GM12874 (cell line): ENCODE data around the gene POLH.

ENCODE experiments used
- TF ChIP-seq, protein P1 (sequence below): IDR thresholded peaks from 2 replicates; pipeline ENCODE4 v1.5.1; 2011; ENCODE audit warnings: low read depth, mild to moderate bottlenecking, control low read depth, low read length, moderate library complexity; ENCODE audit not compliant: insufficient read depth

Gene POLH

DNA sequence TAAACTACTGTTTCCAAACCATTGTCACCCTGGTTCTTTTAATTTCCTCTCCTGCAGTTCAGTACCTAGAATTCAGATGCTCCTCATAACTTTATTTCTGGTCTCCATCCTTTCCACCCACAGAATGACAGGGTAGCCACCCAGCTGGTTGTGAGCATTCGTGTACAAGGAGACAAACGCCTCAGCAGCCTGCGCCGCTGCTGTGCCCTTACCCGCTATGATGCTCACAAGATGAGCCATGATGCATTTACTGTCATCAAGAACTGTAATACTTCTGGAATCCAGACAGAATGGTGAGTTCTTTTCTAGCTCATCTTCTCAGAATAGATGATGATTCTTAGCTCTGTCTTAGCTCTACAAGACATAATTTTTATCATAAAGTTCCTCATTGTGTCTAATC lies 34.4 kb downstream of the POLH start:
- TF ChIP-seq, protein P1, sequence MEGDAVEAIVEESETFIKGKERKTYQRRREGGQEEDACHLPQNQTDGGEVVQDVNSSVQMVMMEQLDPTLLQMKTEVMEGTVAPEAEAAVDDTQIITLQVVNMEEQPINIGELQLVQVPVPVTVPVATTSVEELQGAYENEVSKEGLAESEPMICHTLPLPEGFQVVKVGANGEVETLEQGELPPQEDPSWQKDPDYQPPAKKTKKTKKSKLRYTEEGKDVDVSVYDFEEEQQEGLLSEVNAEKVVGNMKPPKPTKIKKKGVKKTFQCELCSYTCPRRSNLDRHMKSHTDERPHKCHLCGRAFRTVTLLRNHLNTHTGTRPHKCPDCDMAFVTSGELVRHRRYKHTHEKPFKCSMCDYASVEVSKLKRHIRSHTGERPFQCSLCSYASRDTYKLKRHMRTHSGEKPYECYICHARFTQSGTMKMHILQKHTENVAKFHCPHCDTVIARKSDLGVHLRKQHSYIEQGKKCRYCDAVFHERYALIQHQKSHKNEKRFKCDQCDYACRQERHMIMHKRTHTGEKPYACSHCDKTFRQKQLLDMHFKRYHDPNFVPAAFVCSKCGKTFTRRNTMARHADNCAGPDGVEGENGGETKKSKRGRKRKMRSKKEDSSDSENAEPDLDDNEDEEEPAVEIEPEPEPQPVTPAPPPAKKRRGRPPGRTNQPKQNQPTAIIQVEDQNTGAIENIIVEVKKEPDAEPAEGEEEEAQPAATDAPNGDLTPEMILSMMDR, result no peak

DNA sequence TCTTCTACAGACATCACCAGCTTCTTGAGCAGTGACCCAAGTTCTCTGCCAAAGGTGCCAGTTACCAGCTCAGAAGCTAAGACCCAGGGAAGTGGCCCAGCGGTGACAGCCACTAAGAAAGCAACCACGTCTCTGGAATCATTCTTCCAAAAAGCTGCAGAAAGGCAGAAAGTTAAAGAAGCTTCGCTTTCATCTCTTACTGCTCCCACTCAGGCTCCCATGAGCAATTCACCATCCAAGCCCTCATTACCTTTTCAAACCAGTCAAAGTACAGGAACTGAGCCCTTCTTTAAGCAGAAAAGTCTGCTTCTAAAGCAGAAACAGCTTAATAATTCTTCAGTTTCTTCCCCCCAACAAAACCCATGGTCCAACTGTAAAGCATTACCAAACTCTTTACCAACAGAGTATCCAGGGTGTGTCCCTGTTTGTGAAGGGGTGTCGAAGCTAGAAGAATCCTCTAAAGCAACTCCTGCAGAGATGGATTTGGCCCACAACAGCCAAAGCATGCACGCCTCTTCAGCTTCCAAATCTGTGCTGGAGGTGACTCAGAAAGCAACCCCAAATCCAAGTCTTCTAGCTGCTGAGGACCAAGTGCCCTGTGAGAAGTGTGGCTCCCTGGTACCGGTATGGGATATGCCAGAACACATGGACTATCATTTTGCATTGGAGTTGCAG lies 37.9 kb downstream of the POLH start:
- TF ChIP-seq, protein P1, result no peak

DNA sequence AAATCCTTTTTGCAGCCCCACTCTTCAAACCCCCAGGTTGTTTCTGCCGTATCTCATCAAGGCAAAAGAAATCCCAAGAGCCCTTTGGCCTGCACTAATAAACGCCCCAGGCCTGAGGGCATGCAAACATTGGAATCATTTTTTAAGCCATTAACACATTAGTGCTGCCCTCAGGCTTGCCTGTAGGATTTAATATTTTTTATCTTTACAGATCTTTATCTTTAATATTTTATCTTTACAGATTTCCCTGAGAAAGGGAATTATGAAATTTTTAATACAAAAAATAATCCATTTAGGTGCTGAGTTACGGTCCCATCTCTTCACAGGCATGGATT lies 38.4 kb downstream of the POLH start:
- TF ChIP-seq, protein P1, result no peak

DNA sequence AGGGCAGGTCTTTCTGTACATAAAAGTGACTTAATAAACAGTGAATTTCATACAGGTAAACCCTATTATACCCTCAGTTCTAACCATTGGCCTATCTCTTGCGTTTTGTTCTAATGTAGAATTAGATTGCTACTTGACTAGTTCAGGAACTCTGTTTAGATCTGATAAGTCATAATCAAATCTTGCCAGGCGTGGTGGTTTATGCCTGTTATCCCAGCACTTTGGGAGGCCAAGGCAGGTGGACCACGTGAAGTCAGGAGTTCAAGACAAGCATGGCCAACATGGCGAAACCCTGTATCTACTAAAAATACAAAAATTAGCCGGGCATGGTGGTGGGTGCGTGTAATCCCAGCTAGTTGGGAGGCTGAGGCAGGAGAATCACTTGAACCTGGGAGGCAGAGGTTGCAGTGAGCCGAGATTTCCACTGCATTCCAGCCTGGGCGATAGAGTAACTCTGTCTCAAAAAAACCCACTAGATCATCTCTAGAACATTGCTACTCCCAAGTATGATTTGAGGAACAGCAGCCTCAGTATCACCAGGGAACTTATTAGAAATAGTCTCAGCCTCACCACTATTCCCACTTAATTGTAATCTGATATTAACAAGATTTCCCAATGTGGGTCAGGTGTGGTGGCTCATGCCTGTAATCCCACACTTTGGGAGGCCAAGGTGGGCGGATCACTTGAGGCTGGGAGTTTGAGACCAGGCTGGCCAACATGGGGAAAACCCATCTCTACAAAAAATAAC lies 40.9 kb downstream of the POLH start:
- TF ChIP-seq, protein P1, result no peak

DNA sequence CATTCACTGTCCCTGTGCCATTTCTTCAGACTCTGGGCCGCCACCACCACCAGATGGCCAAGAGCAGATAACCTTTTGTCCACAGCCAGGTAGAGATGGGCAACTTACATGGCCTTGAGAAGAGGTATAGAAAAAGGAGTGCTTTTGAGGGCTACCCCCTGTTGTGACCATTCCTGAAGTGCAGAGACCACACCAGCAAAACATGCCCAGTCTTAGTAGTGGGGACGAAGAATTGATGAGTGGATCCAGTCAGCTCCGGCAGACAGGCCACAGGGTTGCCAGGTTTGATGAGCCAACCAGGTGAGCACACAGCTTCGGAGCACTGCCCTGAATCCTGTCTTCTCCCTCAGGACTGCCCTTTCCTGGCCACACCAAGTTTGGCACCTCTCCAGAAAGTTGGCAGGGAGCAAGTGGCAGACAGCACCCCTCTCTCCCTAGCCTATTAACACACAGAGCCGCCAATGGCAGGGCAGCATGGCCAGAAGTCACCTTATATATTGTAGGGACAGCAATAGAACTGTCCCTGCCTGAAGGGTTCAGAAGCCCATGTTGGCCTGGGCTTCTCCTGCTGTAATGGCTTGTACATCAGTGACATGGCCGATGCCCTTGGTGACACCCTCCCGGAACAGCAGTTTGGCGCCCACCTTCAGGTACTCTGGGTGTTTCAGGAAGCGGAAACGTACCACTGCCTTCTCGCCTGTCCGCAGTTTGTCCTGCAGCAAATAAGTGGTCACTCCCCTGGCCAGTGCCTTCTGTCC lies 45.3 kb downstream of the POLH start:
- TF ChIP-seq, protein P1, result no peak

DNA sequence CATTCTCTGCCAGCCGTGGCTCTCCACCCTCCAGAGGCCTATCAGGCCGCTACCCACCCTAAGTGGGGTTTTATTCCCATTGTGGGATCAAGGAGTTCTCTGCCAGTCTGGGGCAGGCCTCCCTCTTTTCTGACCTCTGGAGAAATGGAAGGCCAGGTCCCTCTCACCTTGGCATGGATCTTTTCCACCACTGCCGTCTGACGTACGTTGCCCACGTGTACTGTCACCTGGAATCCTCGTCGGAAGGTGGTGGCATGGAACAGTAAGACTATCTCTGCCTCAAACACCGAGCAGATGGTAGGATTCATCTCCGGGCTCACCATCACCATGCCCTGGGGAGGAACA lies 45.8 kb downstream of the POLH start:
- TF ChIP-seq, protein P1, result no peak

DNA sequence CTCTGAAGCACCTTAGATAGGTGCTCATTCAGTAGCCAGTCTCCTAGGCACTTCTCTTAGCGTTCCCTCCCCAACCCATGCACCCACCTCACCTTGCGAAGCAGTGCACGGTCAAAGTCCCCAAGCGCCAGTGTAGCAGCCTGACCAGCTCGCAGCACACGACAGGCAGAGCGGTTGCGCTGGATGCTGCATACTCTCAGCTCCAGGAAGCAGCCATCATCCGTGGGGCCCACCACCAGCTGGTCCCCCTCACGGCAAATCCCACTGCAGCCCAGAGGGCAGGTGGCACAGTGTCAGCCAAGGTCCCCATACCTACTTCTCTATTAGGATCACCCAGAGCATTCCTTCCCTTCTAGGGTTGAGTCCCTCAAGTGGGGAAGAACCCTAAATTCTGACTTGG lies 46.6 kb downstream of the POLH start:
- TF ChIP-seq, protein P1, result no peak
